ENCODE data around the gene YIPF6.
A peak's percentile ranks its signal among the peaks of the same experiment; 100 is the strongest.
"Not testable (repeated sequence)": the region's sequence is repeated elsewhere in the genome, so short reads cannot be mapped to it uniquely, and the experiment has no call there.

Gene YIPF6, protein sequence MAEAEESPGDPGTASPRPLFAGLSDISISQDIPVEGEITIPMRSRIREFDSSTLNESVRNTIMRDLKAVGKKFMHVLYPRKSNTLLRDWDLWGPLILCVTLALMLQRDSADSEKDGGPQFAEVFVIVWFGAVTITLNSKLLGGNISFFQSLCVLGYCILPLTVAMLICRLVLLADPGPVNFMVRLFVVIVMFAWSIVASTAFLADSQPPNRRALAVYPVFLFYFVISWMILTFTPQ

DNA sequence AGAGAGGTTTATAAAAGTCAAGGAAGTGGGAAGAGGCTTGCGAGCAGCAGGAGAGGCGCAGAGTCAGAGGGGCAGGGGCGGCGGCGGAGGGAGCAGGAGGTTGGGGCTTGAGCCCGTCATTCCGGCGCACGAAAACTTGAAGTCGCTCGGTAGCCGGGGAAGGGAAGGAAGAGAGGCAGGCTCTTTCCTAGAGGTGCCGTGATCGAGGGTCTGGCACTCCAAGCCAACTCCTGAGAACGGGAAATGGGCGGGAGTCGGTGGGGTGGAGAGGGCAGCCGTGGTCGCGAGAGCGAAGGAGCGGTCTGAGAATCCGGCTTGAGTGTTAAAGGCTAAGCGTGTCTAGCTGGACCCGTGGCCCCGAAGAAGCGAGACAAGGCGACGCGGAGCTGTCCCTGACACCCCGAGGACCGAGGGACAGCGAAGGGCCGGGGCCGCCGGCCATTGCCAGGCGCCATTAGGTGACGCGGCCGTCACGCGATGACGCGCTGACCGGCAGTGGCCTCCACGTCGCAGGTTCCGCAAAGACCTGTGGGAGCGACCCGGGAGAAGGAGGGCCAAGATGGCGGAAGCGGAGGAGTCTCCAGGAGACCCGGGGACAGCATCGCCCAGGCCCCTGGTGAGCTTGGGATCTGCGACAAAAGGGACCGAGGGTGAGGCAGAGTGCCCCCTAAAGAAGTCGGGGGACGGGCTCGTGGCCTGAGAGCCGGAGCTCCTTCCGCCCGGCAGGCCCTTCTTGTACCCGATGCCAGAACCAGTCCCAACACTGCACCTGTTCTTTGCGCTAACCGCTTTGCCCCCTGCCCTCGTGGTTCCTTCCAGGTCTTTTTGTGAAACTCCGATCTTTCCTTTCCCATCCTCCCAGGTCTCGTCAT lies at the start of gene YIPF6:
Gene YIPF6, plus strand, starts transcription at position 544 of the 872 bp plus-strand sequence. Its CDS starts 16 bp downstream, at position 560.
- peak; percentile 46 for DNase-seq (ENCODE audit: low read depth)

DNA sequence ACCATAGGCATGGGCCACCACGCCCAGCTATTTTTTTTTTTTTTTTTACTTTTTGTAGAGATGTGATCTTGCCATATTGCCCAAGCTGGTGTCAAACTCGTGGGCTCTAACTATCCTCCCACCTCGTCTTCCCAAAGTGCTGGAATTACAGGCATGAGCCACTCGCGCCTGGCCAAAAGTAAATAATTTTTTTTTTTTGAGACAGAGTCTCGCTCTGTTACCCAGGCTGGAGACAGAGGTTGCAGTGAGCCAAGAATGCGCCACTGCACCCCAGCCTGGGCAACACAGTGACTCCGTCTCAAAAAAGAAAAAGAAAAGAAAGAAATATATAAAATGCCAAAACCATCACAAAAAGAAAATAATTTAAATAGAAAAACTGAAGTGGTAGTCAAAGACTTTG lies 47.1 kb upstream of the YIPF6 start:
- no peak for DNase-seq (ENCODE audit: low read depth)

DNA sequence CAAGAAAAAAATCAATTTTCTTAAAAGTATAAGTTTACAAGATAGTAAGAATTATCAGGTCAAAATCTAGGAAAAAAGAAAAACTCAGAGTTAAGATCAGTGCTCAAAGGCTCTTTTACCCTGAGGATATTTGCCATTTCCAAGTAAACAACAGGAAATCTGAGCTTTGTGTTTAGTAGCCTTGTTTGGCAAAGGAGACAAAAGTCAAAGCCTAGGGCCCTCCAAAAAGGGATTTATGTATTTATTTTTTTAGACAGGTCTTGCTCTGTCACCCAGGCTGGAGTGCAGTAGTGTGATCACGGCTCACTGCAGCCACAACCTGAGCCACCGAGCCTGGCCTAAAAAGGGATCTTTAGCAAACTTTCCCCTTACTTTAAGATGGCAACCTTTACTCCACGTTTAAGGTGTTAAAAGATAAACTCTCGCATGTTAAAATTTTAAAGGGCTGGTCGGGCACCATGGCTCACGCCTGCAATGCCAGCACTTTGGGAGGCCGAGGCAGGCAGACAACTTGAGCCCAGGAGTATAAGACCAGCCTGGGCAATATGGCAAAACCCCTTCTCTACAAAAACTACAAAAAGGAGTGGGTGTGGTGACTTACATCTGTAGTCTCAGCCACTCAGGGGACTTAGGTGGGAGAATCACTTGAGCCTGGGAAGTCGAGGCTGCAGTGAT lies 44.2 kb upstream of the YIPF6 start:
- DNase-seq (ENCODE audit: low read depth) = no peak

DNA sequence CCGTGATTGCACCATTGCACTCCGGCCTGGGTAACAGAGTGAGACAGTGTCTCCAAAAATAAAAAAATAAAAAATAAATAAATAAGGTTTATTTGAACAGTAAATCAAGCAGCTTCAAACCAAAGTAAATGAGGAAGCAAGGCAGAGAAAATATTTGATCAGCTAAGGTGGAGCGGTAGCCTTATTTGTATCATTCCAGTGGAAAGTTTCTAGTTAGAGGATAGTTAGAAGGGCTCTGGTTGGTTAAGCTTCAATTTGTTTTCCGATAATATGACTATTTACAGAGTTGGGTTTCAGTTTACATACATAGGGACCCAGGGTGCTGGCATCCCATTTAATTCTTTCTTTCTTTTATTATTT lies 43.7 kb upstream of the YIPF6 start:
- DNase-seq (ENCODE audit: low read depth) = no peak

DNA sequence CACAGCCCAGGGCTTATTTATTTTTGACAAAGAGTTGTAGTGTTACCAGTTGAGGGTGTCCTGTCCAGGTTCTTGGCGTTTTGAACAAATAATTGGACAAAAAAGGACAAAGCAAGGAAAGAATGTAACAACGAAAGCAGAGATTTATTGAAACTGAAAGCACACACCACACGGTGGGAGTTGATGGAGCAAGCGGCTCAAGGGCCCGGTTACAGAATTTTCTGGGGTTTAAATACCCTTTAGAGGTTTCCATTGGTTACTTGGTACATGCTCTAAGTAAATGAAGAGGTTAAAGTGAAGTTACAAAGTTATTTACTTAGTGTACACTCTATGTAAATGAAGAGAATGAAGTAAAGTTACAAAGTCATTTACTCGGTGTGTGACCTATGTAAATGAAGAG lies 37.8 kb upstream of the YIPF6 start:
- no peak for DNase-seq (ENCODE audit: low read depth)

DNA sequence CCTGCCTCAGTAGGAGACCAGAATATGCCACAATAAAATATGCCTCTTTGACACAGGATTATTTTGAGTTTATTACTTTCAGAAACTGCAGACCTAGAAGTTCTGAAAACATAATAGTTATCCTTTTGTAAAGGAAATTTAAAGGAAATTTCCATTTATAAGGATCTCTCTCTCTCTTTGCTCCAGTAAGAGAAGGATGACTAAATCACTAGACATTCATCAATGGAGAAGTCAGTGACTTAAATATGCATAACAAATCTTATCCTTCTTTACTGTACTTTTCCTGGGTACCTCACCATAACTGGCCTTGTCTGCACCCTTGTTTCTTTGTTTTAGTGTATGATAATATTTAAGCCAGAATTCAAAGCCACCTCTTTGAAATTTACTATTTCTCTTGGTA lies 37.3 kb upstream of the YIPF6 start:
- no peak for DNase-seq (ENCODE audit: low read depth)

DNA sequence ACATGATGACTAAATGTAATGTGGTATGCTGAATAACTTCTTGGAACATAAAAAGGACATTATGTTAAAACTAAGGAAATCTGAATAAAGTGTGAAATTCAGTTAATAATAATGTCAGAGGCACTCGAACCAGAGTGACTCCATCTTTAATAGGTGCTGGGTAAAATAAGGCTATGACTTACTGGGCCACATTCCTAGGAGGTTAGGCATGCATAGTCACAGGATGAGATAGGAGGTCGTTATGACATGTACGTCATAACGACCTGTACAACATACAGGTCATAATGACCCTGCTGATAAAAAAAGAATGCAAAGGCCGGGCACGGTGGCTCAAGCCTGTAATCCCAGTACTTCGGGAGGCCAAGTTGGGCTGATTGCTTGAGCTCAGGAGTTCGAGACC lies 36.7 kb upstream of the YIPF6 start:
- DNase-seq (ENCODE audit: low read depth) = no peak

DNA sequence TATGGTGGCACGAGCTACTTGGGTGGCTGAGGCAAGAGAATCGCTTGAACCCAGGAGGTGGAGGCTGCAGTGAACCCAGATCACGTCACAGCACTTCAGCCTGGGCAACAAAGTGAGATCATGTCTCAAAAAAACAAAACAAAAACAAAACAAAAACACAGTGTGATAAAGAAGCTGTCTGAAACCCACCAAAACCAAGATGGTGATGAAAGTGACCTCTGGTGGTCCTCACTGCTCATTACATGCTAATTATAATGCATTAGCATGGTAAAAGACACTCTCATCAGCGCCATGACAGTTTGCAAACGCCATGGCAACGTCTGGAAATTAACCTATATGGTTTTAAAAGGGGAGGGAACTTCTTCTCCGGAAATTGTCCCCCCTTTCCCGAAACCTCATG lies 36.2 kb upstream of the YIPF6 start:
- DNase-seq (ENCODE audit: low read depth) = no peak

DNA sequence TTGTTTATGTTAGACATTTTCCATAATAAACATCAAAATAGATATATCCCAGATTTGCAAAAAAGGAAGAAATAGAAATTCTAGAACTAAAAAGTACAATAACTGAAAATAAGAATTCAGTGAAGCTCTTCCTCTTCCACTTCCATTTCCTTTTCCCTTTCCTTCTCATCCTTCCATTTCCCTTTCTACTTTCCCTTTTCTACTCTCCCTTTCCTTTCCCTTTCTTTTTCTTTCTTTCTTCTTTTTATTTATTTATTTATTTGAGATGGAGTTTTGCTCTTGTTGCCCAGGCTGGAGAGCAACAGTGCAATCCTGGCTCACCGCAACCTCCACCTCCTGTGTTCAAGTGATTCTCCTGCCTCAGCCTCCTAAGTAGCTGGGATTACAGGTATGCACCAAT lies 35.0 kb upstream of the YIPF6 start:
- DNase-seq (ENCODE audit: low read depth) = no peak

DNA sequence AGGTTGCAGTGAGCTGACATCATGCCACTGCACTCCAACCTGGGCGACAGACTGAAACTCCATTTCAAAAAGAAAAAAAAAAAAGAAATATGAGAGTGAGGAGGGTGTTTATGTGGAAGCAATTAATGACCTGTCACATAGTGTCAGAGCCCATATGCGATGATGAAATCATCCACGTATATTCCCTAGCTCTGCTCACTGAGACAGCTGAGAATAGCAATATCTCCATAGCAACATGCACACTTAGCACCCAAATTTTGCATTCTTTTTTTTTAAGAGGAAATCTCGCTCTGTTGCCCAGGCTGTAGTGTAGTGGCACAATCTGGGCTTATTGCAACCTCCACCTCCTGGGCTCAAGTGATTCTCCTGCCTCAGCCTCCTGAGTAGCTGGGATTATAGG lies 34.1 kb upstream of the YIPF6 start:
- no peak for DNase-seq (ENCODE audit: low read depth)

DNA sequence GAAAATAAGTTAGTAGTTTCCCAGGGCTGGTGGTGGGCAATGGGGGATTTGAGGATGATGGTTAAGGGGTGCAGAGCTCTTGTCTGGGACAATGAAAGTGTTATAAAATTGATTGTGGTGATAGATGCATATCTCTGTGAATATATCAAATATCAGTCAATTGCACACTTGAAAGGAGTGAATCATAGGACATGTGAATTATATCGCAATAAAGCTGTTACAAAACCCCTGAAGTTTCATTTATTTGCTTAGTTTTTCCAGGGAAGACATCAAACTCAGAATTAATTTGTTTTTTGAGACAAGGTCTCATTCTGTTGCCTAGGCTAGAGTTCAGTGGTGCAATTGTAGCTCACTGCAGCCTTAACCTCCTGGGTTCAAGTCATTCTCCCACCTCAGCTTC lies 17.9 kb upstream of the YIPF6 start:
- DNase-seq (ENCODE audit: low read depth) = no peak

DNA sequence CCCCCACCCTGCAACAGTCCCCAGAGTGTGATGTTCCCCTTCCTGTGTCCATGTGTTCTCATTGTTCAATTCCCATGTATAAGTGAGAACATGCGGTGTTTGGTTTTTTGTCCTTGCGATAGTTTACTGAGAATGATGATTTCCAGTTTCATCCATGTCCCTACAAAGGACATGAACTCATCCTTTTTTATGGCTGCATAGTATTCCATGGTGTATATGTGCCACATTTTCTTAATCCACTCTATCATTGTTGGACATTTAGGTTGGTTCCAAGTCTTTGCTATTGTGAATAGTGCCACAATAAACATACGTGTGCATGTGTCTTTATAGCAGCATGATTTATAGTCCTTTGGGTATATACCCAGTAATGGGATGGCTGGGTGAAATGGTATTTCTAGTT lies 12.7 kb upstream of the YIPF6 start:
- DNase-seq (ENCODE audit: low read depth) = not testable (repeated sequence)

DNA sequence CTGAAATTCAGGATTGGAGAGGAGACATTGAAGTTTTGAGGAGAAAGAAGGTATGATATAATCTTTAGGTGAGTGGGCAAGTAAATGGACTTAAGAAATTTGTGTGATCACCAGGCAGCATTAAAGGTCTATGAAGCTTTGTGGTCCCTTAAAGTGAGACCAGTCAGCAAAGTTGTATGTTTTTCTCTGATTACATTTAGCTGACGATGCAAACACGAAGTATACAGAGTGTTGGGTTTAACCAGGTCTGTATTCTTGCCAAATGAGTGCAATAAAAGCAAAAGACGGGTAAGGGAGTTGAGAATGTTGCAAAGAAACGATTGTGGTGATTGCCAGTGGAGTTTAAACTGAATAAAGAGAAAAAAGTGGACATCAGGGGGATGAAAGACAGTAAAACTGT lies 11.6 kb upstream of the YIPF6 start:
- no peak for DNase-seq (ENCODE audit: low read depth)

DNA sequence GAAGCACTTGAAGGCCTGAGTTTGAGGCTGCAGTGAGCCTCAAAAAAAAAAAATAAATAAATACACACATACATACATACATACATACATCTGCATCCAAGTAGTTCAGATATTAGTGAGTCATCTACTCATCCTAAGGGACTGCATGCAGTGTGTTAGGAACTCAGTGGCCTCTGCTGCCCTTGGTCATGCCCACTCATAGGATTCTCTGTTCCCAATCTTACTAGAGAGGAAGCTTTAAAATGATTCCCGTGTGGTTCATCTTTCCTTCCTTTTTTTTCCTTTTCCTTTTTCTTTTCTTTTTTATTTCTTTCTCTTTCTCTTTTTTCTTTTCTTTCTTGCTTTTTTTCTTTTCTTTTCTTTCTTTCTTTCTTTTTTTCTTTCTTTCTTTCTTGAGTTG lies 10.9 kb upstream of the YIPF6 start:
- DNase-seq (ENCODE audit: low read depth) = no peak

DNA sequence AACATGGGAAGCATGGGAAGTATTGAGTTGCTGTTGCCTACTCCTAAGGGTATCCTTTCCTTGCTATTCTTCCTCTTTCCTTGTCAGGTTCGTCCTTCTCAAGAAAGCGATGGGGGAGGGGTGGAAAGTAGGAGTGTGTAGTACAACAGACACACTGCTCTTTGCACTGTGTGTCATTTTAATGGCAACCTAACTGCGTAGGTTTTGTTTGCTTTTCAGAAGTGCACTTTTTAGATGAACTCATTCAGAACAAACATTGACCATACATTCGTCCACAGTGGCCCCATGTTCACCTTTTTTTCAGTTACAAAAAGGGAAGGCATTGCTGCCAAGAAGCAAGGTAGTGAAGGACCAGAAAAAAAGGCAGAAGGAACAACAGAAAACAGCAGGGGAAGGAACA lies 10.2 kb upstream of the YIPF6 start:
- no peak for DNase-seq (ENCODE audit: low read depth)

DNA sequence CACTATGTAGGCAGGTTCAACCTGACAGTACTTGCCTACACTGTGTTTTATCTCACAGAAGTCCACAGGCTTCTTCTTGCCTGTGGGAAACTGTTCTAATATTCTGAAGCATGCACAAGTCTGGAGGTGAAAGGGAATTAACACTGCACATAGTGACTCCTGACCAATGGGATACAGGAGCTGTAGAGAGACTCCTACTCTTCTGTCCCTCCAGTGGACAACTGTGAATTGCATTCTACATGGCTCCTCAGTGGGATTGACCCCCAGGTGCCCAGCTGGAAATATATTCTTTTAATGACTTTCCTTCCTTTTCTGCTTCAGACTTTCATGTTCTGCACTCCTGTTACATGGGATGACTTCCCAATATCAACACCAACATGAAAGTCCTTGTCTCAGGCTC lies 8.2 kb upstream of the YIPF6 start:
- DNase-seq (ENCODE audit: low read depth) = no peak

DNA sequence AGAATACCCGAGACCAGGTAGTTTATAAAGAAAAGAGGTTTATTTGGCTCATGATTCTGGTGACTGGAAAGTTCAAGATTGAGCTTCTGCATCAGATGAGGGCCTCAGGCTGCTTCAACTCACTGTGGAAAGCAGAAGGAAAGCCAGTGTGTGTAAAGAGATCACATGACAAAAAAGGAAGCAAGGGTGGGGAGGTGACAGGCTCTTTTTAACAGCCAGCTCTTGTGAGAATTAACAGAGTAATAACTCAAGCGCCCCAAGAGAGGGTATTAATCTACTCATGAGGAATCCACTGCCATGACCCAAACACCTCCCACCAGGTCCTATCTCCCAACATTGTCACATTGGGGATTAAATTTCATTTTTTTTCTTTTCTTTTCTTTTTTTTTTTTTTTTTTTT lies 6.3 kb upstream of the YIPF6 start:
- DNase-seq (ENCODE audit: low read depth) = no peak

DNA sequence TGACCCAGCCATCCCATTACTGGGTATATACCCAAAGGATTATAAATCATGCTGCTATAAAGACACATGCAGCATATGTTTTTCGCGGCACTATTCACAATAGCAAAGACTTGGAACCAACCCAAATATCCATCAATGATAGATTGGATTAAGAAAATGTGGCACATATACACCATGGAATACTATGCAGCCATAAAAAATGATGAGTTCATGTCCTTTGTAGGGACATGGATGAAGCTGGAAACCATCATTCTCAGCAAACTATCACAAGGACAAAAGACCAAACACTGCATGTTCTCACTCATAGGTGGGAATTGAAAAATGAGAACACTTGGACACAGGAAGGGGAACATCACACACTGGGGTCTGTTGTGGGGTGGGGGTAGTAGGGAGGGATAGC lies 5.1 kb upstream of the YIPF6 start:
- not testable (repeated sequence) for DNase-seq (ENCODE audit: low read depth)

DNA sequence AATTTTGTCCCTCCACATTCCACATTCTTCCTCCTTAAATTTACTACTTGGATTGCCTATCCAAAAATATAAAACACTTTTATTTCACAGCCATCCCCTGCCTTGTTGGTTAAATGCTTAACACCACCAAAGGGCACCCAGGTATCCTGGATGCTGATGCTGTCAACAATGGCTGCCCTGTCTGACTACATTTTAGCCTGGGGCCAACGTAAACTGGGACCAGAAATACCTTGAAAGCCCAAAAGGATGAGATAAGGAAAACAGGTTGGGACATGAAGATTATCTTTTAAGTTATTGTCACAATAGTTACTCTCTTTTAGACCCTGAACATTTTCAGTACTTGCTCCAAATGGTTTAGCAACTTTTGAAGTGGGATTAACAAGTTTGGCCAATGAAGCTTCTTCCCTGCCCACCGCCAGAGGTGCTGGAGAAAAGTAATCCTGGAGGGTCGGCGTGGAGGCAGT lies 775 bp upstream of the YIPF6 start:
- no peak for DNase-seq (ENCODE audit: low read depth)

DNA sequence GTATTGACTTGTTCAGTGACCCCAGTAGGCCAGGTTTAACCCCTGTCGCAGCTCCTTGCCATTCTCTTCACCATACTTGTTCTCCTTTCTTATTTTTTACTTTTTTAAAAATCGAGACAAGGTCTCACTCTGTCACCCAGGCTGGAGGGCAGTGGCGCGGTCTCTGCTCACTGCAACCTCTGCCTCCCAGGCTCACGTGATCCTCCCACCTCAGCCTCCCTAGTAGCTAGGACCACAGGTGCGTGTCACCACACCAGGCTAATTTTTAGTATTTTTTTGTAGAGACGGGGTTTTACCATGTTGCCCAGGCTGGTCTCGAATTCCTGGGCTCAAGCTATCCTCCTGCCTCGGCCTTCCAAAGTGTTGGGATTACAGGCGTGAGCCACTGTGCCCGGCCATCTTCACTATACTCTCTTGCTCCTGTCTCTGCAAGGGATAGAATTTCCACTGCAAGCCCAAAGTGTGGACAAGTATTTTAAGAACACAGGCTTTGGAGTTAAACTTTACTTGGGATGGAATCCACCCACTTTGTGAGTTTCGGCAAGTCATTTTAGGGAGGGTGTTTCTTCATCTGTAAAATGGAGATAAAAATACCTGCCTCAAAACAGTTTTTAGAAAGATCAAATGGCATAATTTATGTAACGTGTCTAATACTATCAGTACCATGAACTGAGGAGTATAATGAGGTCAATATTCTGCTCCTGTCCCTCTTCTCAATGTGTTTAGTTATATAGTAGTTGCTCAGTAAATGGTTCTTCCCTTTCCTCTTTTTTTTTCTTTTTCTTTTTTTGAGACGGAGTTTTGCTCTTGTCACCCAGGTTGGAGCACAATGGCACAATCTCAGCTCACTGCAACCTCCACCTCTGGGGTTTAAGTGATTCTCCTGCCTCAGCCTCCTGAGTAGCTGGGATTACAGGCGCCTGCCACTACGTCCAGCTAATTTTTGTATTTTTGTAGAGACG lies 973 bp downstream of the YIPF6 start:
- no peak for DNase-seq (ENCODE audit: low read depth)

DNA sequence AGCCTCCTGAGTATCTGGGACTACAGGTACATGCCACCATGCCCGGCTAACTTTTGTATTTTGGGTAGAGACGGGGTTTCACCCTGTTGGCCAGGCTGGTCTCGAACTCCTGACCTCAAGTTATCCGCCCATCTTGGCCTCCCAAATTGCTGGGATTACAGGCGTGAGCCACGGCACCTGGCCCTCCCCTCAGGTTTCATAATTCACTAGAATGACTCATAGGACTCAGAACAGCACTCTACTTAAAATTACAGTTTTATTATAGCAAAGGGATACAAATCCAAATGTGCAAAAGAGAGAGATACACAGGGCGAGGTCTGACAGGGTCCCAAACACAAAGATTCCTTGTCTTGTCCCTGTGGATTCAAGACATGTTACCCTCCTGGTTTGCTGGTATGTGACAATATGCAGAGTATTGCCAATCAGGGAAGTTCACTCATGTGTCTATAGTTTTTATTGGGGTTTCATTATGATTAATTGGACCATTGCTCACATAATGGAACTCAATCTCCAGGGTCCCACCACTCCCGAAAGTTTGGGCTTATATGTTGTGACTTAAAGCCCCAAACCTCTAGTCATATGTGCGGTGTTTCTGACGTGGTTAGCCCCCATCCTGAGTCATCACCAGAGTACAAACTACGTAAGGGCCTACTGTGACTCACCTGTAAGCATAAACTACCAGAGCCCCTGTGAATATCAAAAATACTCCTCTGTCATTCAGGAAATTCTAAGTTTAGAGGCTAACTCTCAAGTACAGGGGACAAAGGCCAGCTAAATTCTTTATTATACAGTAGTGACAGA lies 5.2 kb downstream of the YIPF6 start:
- DNase-seq (ENCODE audit: low read depth) = no peak

Measured in GM04504 (cell line).